ENCODE results near the gene TEX53.
A peak's percentile ranks its signal among the peaks of the same experiment; 100 is the strongest.

Gene TEX53

GRCh38 chr9:114691046-114691955 is 33.7 kb upstream of the TEX53 start:
- no peaks in the 10 kb centered on the region for H3K27me3 ChIP-seq (ENCODE audit: insufficient read depth, low read length, poor library complexity)
- no peaks in the 10 kb centered on the region for H3K36me3 ChIP-seq (ENCODE audit: insufficient read depth, low read length)
- H4K20me1 ChIP-seq (ENCODE audit: insufficient read depth, low read length) = no peaks in the 10 kb centered on the region
- H3K79me2 ChIP-seq (ENCODE audit: insufficient read depth, low read length) = no peaks in the 10 kb centered on the region
- no peaks in the 10 kb centered on the region for H3K9me3 ChIP-seq (ENCODE audit: insufficient read depth, low read length, severe bottlenecking)
- peaks cover 16% of the 10 kb centered on the region for H3K4me1 ChIP-seq (ENCODE audit: insufficient read depth, low read length)
- H3K9ac ChIP-seq (ENCODE audit: low read depth, low read length) = peak overlapping the region; percentile 15; the same call in 1 of the 2 replicates
- DNase-seq (peak; percentile 50), ATAC-seq (ENCODE audit: insufficient read depth, low read depth) (peak; percentile 90)
- TF ChIP-seq EZH2 (IDR thresholded peaks at IDR 0.05; ENCODE audit: borderline replicate concordance, low read depth, low read length, severe bottlenecking) (no peak), CTCF (IDR thresholded peaks at IDR 0.05; ENCODE audit: borderline replicate concordance, extremely low read depth, low read length, poor library complexity, severe bottlenecking) (no peak)
- H3K4me2 ChIP-seq (ENCODE audit: insufficient read depth, low read length) = peak overlapping the region; percentile 31
- H2AFZ ChIP-seq (ENCODE audit: low read depth, low read length) = peak overlapping the region; percentile 45
- H3K27ac ChIP-seq (ENCODE audit: low read length) = peak overlapping the region; percentile 50; the same call in 1 of the 2 replicates
- H3K4me3 ChIP-seq (ENCODE audit: low read depth in 1 of 2, low read length in 2 of 2) = no peak overlapping the region

- no peak for ATAC-seq (ENCODE audit: insufficient read depth, low read depth)
- TF ChIP-seq CTCF (IDR thresholded peaks at IDR 0.05; ENCODE audit: borderline replicate concordance, extremely low read depth, low read length, poor library complexity, severe bottlenecking) (no peak), EZH2 (IDR thresholded peaks at IDR 0.05; ENCODE audit: borderline replicate concordance, low read depth, low read length, severe bottlenecking) (no peak)
- Histone ChIP-seq H3K27ac (ENCODE audit: low read length) (no peak overlapping the region), H3K36me3 (ENCODE audit: insufficient read depth, low read length) (no peaks in the 10 kb centered on the region), H3K4me1 (ENCODE audit: insufficient read depth, low read length) (peaks cover 16% of the 10 kb centered on the region), H3K4me3 (ENCODE audit: low read depth in 1 of 2, low read length in 2 of 2) (no peak overlapping the region), H4K20me1 (ENCODE audit: insufficient read depth, low read length) (no peaks in the 10 kb centered on the region), H3K27me3 (ENCODE audit: insufficient read depth, low read length, poor library complexity) (no peaks in the 10 kb centered on the region), H3K9me3 (ENCODE audit: insufficient read depth, low read length, severe bottlenecking) (no peaks in the 10 kb centered on the region), H3K9ac (ENCODE audit: low read depth, low read length) (no peak overlapping the region), H3K79me2 (ENCODE audit: insufficient read depth, low read length) (no peaks in the 10 kb centered on the region), H2AFZ (ENCODE audit: low read depth, low read length) (no peak overlapping the region), H3K4me2 (ENCODE audit: insufficient read depth, low read length) (no peak overlapping the region)
- DNase-seq = no peak
Observed at GRCh38 chr9:114690308-114690707, 32.7 kb upstream of the TEX53 start.

GRCh38 chr9:114689813-114690212 is 32.2 kb upstream of the TEX53 start:
- no peak overlapping the region for H3K9ac ChIP-seq (ENCODE audit: low read depth, low read length)
- H2AFZ ChIP-seq (ENCODE audit: low read depth, low read length) = no peak overlapping the region
- no peak overlapping the region for H3K4me2 ChIP-seq (ENCODE audit: insufficient read depth, low read length)
- no peaks in the 10 kb centered on the region for H3K27me3 ChIP-seq (ENCODE audit: insufficient read depth, low read length, poor library complexity)
- H3K4me1 ChIP-seq (ENCODE audit: insufficient read depth, low read length) = peaks cover 16% of the 10 kb centered on the region
- H3K79me2 ChIP-seq (ENCODE audit: insufficient read depth, low read length) = no peaks in the 10 kb centered on the region
- no peaks in the 10 kb centered on the region for H4K20me1 ChIP-seq (ENCODE audit: insufficient read depth, low read length)
- no peak overlapping the region for H3K27ac ChIP-seq (ENCODE audit: low read length)
- ATAC-seq (ENCODE audit: insufficient read depth, low read depth) = no peak
- H3K36me3 ChIP-seq (ENCODE audit: insufficient read depth, low read length) = no peaks in the 10 kb centered on the region
- H3K9me3 ChIP-seq (ENCODE audit: insufficient read depth, low read length, severe bottlenecking) = no peaks in the 10 kb centered on the region
- DNase-seq = no peak
- TF ChIP-seq EZH2 (IDR thresholded peaks at IDR 0.05; ENCODE audit: borderline replicate concordance, low read depth, low read length, severe bottlenecking) (no peak), CTCF (IDR thresholded peaks at IDR 0.05; ENCODE audit: borderline replicate concordance, extremely low read depth, low read length, poor library complexity, severe bottlenecking) (no peak)
- no peak overlapping the region for H3K4me3 ChIP-seq (ENCODE audit: low read depth in 1 of 2, low read length in 2 of 2)
